HG03060 (cell line): ENCODE data around the gene DSG3.

Experiments
- ATAC-seq: cut with Tn5 transposase; IDR thresholded peaks from one replicate; pipeline ENCODE4 v1.9.1; 2021; ENCODE audit warnings: low read depth, moderate number of reproducible peaks; ENCODE audit not compliant: unreplicated experiment

The DSG3 gene

DNA sequence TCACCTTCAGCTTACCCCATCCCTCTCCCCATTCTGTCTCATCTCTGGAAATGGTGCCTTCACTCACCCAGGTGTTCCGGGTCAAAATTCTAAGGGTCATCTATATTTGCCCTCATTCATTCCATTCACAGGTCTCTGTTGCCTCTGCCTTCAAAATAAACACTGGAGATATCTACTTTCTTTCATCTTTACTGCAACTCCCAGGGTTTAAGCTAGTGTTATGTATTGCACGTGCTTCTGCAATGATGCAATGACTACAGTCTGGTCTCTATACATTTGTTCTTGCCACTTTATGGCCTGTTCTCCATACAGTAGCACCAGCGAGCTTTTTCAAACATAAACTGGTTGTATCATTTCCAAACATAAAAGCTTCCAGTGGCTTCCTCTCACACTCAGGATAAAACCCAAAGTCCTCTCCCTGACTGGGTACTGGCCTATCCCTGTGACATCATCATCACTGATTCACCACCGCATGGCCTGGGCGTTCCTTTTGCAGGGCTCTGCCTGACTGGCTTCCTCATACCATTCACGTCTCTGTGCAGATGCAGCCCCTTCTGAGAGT is 64.7 kb downstream of the DSG3 start:
- no peak for ATAC-seq

DNA sequence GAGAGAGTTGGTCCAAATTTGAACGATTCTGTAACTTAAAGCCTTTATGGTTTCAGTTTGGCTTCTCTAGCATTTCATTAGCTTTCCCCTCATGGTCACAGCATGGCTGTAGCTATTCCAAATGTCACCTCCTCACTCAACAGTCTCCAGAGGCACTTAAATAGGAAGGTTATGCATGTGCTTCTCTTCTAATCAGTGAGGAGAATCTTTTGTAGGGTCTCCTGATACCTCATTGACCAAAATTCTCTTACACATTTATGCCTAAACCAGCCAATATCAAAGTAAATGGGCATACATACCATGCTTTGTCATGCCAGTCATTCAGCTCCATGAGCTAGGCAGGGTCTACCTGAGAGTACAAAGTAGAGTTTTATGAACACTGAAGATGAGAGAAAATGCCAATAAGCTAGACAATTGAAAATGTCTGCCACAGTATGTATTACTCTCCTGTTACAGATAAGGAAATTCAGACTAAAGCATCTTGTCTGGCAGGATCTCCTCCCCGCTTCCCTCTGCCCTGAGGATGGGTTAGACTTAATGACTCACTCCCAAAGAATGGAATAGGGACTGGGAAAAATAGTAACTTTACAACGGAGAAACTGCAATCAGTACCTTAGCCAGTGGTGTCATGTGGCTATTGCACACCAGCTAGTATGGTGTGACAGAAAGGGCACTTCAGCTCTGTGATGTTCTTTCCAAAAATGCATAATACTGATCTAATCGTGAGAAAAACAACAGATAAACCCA is 65.8 kb downstream of the DSG3 start:
- no peak for ATAC-seq

DNA sequence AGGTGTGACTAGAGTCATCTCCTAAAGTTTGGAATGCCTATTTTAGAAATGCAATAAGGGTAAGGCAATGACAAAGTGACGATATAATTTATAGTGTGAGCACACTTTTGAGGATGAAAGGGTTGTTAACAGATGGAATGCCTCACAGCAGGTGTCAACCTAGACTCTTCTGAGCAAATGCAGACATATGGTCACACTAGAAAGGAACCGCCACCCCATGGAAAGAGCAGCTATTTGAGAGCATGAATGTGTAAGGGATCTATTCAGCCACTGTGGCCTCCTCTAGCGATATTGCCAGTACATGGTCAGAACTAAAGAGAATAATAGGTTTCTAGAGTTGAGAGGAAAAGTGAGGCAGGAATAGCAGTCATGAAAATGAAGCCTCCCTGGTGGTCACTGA is 68.9 kb downstream of the DSG3 start:
- ATAC-seq = no peak

DNA sequence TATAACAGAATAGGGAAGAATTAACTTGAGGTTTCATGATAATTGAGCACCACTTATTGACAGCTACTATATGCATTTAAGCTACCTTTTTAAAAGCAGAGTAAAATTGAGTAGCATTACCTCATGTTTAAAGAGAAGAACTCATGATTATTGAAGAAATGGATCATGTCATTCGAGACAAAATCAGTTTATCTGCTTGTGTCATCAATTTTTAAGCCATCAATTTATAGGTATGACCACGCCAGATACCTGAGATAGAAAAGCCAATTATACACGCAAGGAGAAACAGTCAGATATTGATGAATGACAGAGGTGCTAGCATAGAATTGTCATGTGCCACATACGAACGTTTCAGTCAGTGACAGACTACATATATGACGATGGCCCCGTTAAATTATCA is 78.8 kb downstream of the DSG3 start:
- no peak for ATAC-seq
